T-helper 9 cell (primary cell): ENCODE measurements around the gene MTA3.
"Not testable (repeated sequence)": the region's sequence is repeated elsewhere in the genome, so short reads cannot be mapped to it uniquely, and the experiment has no call there.

Experiments
- DNase-seq: peaks from one replicate; pipeline ENCODE4 v3.0.0-alpha.2; 2020

The MTA3 gene

GRCh38 chr2:42567806-42568400 is 529 bp upstream of the MTA3 start:
- DNase-seq, result no peak

GRCh38 chr2:42569116-42569711 is 782 bp downstream of the MTA3 start:
- no peak for DNase-seq

GRCh38 chr2:42569883-42570282 is 1.5 kb downstream of the MTA3 start:
- no peak for DNase-seq

- no peak for DNase-seq
Observed at GRCh38 chr2:42572297-42573081, 4.1 kb downstream of the MTA3 start.

GRCh38 chr2:42573256-42573655 is 4.8 kb downstream of the MTA3 start:
- DNase-seq, result no peak

GRCh38 chr2:42575458-42576064 is 7.1 kb downstream of the MTA3 start:
- DNase-seq, result no peak

GRCh38 chr2:42578621-42579020 is 10.2 kb downstream of the MTA3 start:
- no peak for DNase-seq

- DNase-seq, result no peak
Observed at GRCh38 chr2:42581257-42581656, 12.8 kb downstream of the MTA3 start.

- DNase-seq, result not testable (repeated sequence)
Observed at GRCh38 chr2:42584628-42585027, 16.2 kb downstream of the MTA3 start.

GRCh38 chr2:42585779-42586178 is 17.3 kb downstream of the MTA3 start:
- DNase-seq, result no peak

GRCh38 chr2:42587526-42588117 is 19.2 kb downstream of the MTA3 start:
- DNase-seq, result no peak

GRCh38 chr2:42588121-42588520 is 19.7 kb downstream of the MTA3 start:
- no peak for DNase-seq

- DNase-seq, result no peak
Observed at GRCh38 chr2:42590176-42590575, 21.7 kb downstream of the MTA3 start.

- no peak for DNase-seq
Observed at GRCh38 chr2:42593282-42593681, 24.9 kb downstream of the MTA3 start.

- no peak for DNase-seq
Observed at GRCh38 chr2:42598656-42599055, 30.2 kb downstream of the MTA3 start.

GRCh38 chr2:42601076-42601475 is 32.6 kb downstream of the MTA3 start:
- DNase-seq, result no peak

GRCh38 chr2:42602218-42602875 is 33.9 kb downstream of the MTA3 start:
- DNase-seq, result no peak

- no peak for DNase-seq
Observed at GRCh38 chr2:42602876-42603219, 34.4 kb downstream of the MTA3 start.

GRCh38 chr2:42604341-42604867 is 36.0 kb downstream of the MTA3 start:
- not testable (repeated sequence) for DNase-seq

- not testable (repeated sequence) for DNase-seq
Observed at GRCh38 chr2:42606166-42606565, 37.7 kb downstream of the MTA3 start.

- DNase-seq, result no peak
Observed at GRCh38 chr2:42607101-42607637, 38.7 kb downstream of the MTA3 start.
